Naive thymus-derived CD8-positive, alpha-beta T cell (primary cell): ENCODE results near the gene ADCY2. TPM values are rescaled to one million over a fixed set of nuclear protein-coding genes. Genes with fewer than 3 reads are reported as not detected.

Experiments
- ATAC-seq, 2 donors: fragments of 150-1000 bp; cut with Tn5 transposase in 1 of 2; sonication (Bioruptor Pico), chemical (Tn5 transposase) in 1 of 2; 1 replicate in 1 of 2; 2 replicates in 1 of 2; pipeline ENCODE4 v1.10.0; 2021; ENCODE audit warnings: mild to moderate bottlenecking in 2 of 2, moderate library complexity in 2 of 2
- POLR2A ChIA-PET: fragments of 350-600 bp; sonication (Branson Sonifier 250); formaldehyde crosslinking; loops from one replicate; lab custom pipeline; 2021; ENCODE audit warnings: antibody characterized with exemption; lab: Charles Lee
- DNase-seq, 10 donors: peaks; one replicate each; pipeline versions ENCODE4 v3.0.0 to v3.0.0-alpha.2; 2020 to 2022
- H3K27ac Mint-ChIP-seq, 10 donors: one replicate each; pipeline ENCODE4 v1.8.0; 2020 to 2022; ENCODE audit warnings: mild to moderate bottlenecking in 10 of 10, mixed read lengths in 10 of 10, moderate library complexity in 4 of 10, inconsistent platforms in 1 of 10
- H3K27me3 Mint-ChIP-seq, 5 donors: one replicate each; pipeline ENCODE4 v1.8.0; 2021 to 2022; ENCODE audit warnings: mixed read lengths in 5 of 5
- H3K36me3 Mint-ChIP-seq, 3 donors: one replicate each; pipeline ENCODE4 v1.8.0; 2020 to 2022; ENCODE audit warnings: mixed read lengths in 3 of 3, mild to moderate bottlenecking in 2 of 3, inconsistent platforms in 1 of 3
- H3K4me1 Mint-ChIP-seq, 4 donors: one replicate each; pipeline ENCODE4 v1.8.0; 2021 to 2022; ENCODE audit warnings: mixed read lengths in 4 of 4
- H3K4me3 Mint-ChIP-seq, 10 donors: one replicate each; pipeline ENCODE4 v1.8.0; 2020 to 2022; ENCODE audit warnings: mild to moderate bottlenecking in 10 of 10, mixed read lengths in 10 of 10, moderate library complexity in 6 of 10, inconsistent platforms in 1 of 10
- H3K9me3 Mint-ChIP-seq, 9 donors: one replicate each; pipeline ENCODE4 v1.8.0; 2020 to 2022; ENCODE audit warnings: mixed read lengths in 9 of 9, mild to moderate bottlenecking in 3 of 9, inconsistent platforms in 1 of 9, moderate library complexity in 1 of 9
- polyA plus RNA-seq, 3 donors: library from polyadenylated mRNA; unstranded; fragments of 300-500 nt; fragmentation: Illumina TruSeq; gene quantifications; one replicate each; pipeline ENCODE4 v1.2.3, GENCODE V29; 2021
- total RNA-seq, 8 experiments: library from RNA in 2 of 8; stranded (reverse) in 2 of 8; gene quantifications; one replicate each; pipeline ENCODE4 v1.2.3 and lab custom pipeline; 2021 to 2026

The ADCY2 gene
- total and polyA plus RNA-seq, 5 experiments from 2014 or later, result not detected

DNA sequence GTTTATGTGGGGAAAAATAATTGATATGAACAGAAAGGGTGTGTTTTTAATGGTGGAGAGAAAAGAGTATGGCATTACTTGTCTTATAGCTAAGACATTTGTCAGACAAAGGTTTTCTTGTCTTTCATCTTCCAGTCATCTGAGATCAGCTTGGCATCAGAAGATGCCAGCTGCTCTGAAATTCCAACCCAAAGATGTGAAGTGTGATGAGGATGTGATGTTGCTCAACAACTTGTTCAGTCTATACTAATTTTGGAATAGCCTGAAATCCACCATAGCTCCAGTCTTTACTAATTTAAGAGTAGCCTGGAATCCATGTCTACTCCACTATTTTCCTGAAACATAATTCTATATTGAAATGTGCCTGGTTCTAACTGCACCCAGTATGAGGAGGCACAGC is 272.7 kb downstream of the ADCY2 start:
- POLR2A ChIA-PET, result no interaction called here
- no peaks in the 10 kb centered on the region for H3K36me3 Mint-ChIP-seq
- no peak for DNase-seq
- no peak overlapping the region for H3K4me3 Mint-ChIP-seq
- H3K4me1 Mint-ChIP-seq, result no peaks in the 10 kb centered on the region
- no peak overlapping the region for H3K27ac Mint-ChIP-seq
- peaks cover 0 to 13% (median 5%) of the 10 kb centered on the region in 5 donors for H3K27me3 Mint-ChIP-seq
- no peak for ATAC-seq
- H3K9me3 Mint-ChIP-seq, result peaks cover 0 to 12% (median 0%) of the 10 kb centered on the region in 9 donors

DNA sequence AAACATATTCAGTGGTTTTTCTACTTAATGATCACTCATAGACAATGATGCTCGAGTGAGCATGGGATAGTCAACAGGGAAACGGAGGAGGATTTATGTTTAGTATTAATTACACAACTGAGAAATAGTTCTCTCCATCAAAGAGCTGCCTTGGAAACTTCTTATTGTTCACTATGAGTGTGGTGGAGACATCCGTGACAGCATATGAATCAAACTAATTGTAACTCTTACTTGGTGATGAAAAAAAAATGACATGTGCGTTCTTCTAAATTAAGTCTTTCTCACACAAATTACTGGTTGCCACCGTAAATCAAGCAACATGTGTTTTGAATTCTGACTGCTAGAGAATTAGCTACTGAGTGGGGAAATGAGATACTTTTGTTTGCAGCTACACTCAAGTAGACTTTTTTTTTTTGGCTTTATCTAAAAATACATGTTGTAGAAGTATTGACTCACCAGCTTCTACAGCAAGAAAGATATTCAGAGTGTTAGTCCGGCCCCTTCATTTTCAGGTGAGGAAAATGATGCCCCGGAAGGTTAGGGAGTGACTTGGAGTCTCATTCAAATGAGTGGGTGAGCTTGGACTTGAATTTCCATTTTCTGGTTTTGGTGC is 275.5 kb downstream of the ADCY2 start:
- DNase-seq (no peak), ATAC-seq (no peak)
- Mint-ChIP-seq H3K36me3 (no peaks in the 10 kb centered on the region), H3K9me3 (peaks cover 0 to 12% (median 0%) of the 10 kb centered on the region in 9 donors), H3K4me3 (no peak overlapping the region), H3K27ac (no peak overlapping the region), H3K4me1 (no peaks in the 10 kb centered on the region), H3K27me3 (peaks cover 0 to 13% (median 5%) of the 10 kb centered on the region in 5 donors)
- POLR2A ChIA-PET, result no interaction called here

DNA sequence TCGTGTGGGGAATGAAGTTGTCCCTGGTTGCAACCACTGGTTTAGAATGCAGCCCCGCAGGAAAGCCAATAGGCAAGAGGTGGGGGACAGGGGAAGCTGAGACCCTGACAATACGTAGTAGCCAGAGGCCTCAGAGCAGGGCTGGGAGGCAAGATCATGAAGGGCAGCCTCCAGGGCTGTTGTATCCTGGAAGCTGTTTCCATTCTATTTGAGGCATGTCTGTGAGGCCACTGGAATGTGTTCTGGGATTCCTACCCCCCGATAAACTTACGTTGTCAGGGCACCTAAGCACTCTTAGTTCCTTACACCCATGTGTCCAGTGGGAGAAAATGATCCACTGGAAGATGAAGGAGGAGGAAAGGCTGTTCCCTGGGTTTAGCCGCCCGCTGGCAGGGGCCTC is 277.7 kb downstream of the ADCY2 start:
- no peak for DNase-seq
- Mint-ChIP-seq H3K4me3 (no peak overlapping the region), H3K27me3 (peaks cover 0 to 10% (median 3%) of the 10 kb centered on the region in 5 donors), H3K4me1 (no peaks in the 10 kb centered on the region), H3K36me3 (no peaks in the 10 kb centered on the region), H3K27ac (no peak overlapping the region), H3K9me3 (peaks cover 0 to 7% (median 0%) of the 10 kb centered on the region in 9 donors)
- ATAC-seq, result no peak
- POLR2A ChIA-PET, result no interaction called here

DNA sequence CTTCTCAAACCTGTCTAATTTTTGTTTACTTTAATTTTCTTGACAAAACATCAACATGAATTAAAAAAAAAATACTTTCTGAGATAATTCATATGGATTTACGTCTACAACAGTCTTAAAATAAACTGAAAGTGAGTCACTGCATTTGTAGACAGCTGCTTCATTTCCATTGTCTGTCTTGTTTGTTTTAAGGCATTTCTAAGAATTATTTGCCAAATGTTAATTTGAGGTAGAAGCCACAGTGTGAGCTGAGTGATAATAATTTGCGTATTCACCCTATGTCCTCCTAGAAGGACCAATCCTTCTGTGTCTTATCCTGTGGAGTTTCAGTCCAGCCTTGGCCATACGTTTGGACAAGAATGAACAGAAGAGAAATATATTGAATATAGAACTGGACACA is 280.5 kb downstream of the ADCY2 start:
- H3K27me3 Mint-ChIP-seq, result peaks cover 0 to 2% (median 0%) of the 10 kb centered on the region in 5 donors
- POLR2A ChIA-PET, result no interaction called here
- H3K9me3 Mint-ChIP-seq, result peaks cover 0 to 2% (median 0%) of the 10 kb centered on the region in 9 donors
- ATAC-seq (no peak), DNase-seq (no peak)
- no peaks in the 10 kb centered on the region for H3K4me1 Mint-ChIP-seq
- H3K4me3 Mint-ChIP-seq, result no peak overlapping the region
- no peak overlapping the region for H3K27ac Mint-ChIP-seq
- H3K36me3 Mint-ChIP-seq, result no peaks in the 10 kb centered on the region

DNA sequence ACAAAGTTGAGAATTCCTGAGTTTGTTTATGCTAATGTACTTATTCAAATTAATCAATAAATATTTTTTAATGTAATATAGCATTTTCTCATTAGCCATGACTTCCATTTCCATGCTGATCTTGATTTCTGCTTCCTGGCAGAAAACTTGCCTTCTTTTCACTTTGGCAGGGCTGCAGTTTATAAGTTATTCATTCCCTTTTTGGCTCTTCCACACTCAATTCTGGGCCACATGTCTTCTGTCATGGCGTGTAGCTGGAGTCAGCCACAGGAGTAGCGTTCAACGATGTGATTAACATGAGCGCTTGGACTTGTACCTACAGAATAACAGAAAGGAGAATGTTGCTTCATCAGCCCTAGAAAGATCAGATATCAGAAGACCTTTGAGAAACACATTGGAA is 282.1 kb downstream of the ADCY2 start:
- peaks cover 0 to 2% (median 0%) of the 10 kb centered on the region in 9 donors for H3K9me3 Mint-ChIP-seq
- peaks cover 0 to 2% (median 0%) of the 10 kb centered on the region in 5 donors for H3K27me3 Mint-ChIP-seq
- H3K4me3 Mint-ChIP-seq, result no peak overlapping the region
- H3K4me1 Mint-ChIP-seq, result no peaks in the 10 kb centered on the region
- no peak overlapping the region for H3K27ac Mint-ChIP-seq
- no peaks in the 10 kb centered on the region for H3K36me3 Mint-ChIP-seq
- POLR2A ChIA-PET, result no interaction called here
- no peak for DNase-seq
- ATAC-seq, result no peak

DNA sequence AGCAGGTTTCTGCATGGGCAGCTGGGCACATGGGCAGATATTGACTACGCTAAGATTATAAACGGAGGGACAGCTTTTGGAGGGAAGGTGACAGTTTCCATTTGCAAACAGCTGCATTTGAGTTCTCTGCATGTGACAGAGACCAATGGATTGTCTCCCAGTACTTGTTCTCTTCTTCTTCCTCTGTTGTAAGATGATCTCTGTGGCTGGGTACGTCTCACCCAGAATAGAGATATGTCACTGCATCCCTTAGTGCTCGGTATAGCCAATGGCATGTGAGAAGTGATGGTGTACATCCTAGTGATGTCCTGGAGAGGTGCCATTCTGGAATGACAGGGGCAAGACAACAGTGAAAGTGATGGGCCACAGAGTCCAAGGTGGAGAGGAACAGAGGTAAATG is 283.7 kb downstream of the ADCY2 start:
- Mint-ChIP-seq H3K4me1 (no peaks in the 10 kb centered on the region), H3K4me3 (no peak overlapping the region), H3K27ac (no peak overlapping the region), H3K9me3 (peaks cover 0 to 2% (median 0%) of the 10 kb centered on the region in 9 donors), H3K36me3 (no peaks in the 10 kb centered on the region), H3K27me3 (no peaks in the 10 kb centered on the region)
- ATAC-seq (no peak), DNase-seq (no peak)
- POLR2A ChIA-PET, result no interaction called here

DNA sequence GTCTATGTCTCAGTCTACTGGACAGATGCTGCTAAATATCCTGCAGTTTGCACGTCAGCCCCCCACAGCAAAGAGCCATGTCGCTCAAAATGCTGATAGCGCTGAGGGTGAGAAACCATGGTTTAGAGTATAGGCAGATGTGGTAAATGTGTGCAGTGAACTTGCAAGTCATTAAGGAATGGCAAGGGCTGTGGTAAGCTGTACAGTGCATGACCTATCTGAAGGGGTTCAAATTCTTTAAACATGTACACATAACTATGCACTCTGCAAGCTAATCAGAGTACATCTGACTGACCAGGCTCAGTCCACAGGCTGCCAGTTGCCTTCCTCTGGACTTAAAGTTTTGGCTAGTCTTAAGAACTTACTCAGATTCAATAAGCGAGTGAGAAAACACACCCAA is 284.3 kb downstream of the ADCY2 start:
- Mint-ChIP-seq H3K27me3 (peaks cover 0 to 3% (median 0%) of the 10 kb centered on the region in 5 donors), H3K4me3 (no peak overlapping the region), H3K36me3 (no peaks in the 10 kb centered on the region), H3K9me3 (peaks cover 0 to 2% (median 0%) of the 10 kb centered on the region in 9 donors), H3K27ac (no peak overlapping the region), H3K4me1 (no peaks in the 10 kb centered on the region)
- POLR2A ChIA-PET, result no interaction called here
- ATAC-seq (no peak), DNase-seq (no peak)

DNA sequence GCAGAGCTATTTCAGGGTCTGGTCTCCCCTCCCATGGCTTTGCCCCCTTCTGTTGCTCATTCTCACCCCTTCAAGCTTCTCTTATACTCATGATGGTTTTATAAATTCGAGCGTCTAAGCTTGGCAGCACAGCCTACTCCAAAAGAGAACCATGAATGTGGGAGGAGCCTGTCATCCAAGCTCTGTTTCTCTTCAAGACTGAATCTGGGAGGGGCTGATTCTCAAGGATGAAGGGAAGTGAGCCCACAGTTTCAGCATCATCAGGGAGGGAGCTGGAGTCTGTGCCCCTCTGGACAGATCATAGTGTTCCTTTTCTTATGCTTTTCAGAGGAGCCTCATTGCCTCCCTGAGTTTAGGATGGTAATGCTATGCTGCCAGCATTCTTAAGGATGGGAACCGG is 286.4 kb downstream of the ADCY2 start:
- Mint-ChIP-seq H3K27ac (no peak overlapping the region), H3K9me3 (peaks cover 0 to 2% (median 0%) of the 10 kb centered on the region in 9 donors), H3K36me3 (no peaks in the 10 kb centered on the region), H3K27me3 (peaks cover 0 to 6% (median 0%) of the 10 kb centered on the region in 5 donors), H3K4me3 (no peak overlapping the region), H3K4me1 (no peaks in the 10 kb centered on the region)
- no peak for DNase-seq
- POLR2A ChIA-PET, result no interaction called here
- ATAC-seq, result no peak

DNA sequence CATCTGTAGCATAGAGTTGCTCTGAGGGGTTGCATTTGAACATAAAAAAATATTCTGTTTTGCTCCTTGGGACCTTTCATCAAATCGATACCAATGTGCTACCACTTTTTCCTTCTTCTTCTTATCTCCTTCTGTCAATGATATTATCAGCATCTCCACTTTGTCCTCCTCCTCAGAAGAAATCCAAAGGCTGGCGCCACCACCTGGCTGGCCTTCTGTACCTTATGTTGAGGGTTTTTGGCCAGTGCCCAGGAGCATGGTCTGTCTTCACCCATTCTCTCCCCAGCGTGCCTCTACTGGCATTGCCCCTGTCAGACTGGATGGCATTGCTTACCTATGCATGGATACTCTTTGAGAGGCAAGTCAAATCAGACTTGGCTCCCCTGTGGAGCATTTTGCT is 287.8 kb downstream of the ADCY2 start:
- no peak for ATAC-seq
- no peak for DNase-seq
- H3K27ac Mint-ChIP-seq, result peak overlapping the region in 1 of 10 donors; percentile 90
- peaks cover 0 to 11% (median 4%) of the 10 kb centered on the region in 5 donors for H3K27me3 Mint-ChIP-seq
- H3K36me3 Mint-ChIP-seq, result no peaks in the 10 kb centered on the region
- H3K4me1 Mint-ChIP-seq, result no peaks in the 10 kb centered on the region
- peaks cover 0 to 2% (median 0%) of the 10 kb centered on the region in 9 donors for H3K9me3 Mint-ChIP-seq
- H3K4me3 Mint-ChIP-seq, result no peak overlapping the region
- POLR2A ChIA-PET, result no interaction called here

DNA sequence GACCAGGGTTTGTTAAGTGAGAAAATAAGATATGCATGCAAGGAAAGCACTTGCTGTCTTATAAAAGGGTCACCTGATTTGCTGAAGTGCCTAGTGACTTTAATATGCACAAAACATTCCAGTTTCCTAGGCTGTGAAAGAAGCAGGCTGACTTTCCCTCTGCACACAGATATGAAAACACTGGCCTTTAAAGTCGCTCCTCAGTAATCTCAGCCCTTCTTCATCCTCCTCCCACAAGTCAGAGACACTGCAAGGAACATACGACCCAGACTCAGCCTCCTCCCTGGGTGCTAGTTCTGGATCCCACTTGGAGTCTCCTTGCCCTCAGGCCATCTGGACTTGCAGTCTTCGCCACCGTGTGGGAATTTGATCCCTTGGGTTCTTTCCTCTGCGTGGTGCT is 288.9 kb downstream of the ADCY2 start:
- DNase-seq (no peak), ATAC-seq (no peak)
- Mint-ChIP-seq H3K36me3 (no peaks in the 10 kb centered on the region), H3K9me3 (peaks cover 0 to 4% (median 0%) of the 10 kb centered on the region in 9 donors), H3K4me1 (no peaks in the 10 kb centered on the region), H3K4me3 (no peak overlapping the region), H3K27me3 (peaks cover 0 to 16% (median 7%) of the 10 kb centered on the region in 5 donors), H3K27ac (peak overlapping the region in 1 of 10 donors; percentile 45)
- POLR2A ChIA-PET, result no interaction called here

DNA sequence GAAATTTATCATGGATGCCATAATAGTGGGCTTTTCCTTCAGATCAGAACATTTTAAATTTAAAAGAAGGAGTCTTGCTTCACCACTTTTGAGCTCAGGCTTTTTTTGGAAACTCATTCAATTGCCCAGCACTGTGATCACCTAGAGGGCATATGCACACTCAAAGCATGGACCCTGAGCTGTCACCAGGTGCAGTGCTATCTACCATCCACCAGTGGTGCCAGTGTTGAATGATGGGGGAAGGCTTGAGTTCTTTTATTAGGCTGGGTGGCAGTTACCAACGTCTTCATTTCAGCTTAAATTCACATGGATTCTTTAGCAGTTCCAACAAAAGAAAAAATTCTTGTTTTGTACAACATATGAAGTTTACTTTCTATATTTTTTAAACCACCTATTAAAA is 290.9 kb downstream of the ADCY2 start:
- Mint-ChIP-seq H3K36me3 (no peaks in the 10 kb centered on the region), H3K4me1 (no peaks in the 10 kb centered on the region), H3K4me3 (no peak overlapping the region), H3K9me3 (peaks cover 0 to 4% (median 0%) of the 10 kb centered on the region in 9 donors), H3K27me3 (peaks cover 0 to 16% (median 7%) of the 10 kb centered on the region in 5 donors), H3K27ac (no peak overlapping the region)
- POLR2A ChIA-PET, result no interaction called here
- DNase-seq (no peak), ATAC-seq (no peak)

DNA sequence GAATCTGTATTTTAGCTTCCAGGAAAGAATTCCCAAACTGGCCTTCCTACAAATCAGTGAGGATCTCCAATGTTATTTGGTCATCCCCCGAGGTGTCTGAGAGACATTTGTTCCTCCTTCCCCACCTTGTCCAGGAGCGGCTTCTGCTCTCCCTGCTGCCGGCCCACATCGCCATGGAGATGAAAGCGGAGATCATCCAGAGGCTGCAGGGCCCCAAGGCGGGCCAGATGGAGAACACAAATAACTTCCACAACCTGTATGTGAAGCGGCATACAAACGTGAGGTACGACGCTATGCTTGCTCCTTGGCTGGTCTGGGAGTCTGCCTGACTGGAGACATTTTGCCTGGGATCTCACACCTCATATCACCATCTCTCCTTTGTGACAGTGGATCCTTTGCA is 294.6 kb downstream of the ADCY2 start:
- no peaks in the 10 kb centered on the region for H3K36me3 Mint-ChIP-seq

DNA sequence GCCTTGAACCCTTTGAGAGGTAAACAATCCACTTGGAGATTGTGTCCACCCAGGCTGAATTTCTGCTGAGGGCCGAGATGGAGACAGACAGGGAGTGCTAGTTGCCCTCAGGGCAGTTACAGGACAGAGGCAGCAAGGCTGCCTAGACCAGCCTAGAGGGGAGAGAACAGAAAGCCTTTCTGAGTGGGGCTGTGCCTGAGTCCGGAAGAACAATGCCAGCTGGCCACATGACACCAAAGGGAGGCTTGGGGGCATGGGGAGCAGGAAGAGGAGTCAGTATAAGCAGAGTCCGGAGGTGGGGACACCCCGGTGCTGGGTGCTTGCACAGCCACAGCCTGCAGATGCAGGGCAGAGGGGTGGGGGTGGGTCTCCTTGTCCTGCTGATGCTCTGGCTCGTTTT is 309.3 kb downstream of the ADCY2 start:
- Mint-ChIP-seq H3K27ac (peak overlapping the region in 2 of 10 donors; percentile 22 to 75), H3K27me3 (peaks cover 3 to 16% (median 6%) of the 10 kb centered on the region in 5 donors), H3K36me3 (peaks cover 0 to 5% (median 0%) of the 10 kb centered on the region in 3 donors), H3K4me1 (no peaks in the 10 kb centered on the region), H3K4me3 (no peak overlapping the region), H3K9me3 (peaks cover 0 to 9% (median 0%) of the 10 kb centered on the region in 9 donors)
- POLR2A ChIA-PET, result no interaction called here
- DNase-seq, result no peak
- no peak for ATAC-seq

More for the DNA sequence above, 294.6 kb downstream of the ADCY2 start:
- peaks cover 0 to 11% (median 0%) of the 10 kb centered on the region in 9 donors for H3K9me3 Mint-ChIP-seq
- POLR2A ChIA-PET, result no interaction called here
- no peak for DNase-seq
- no peaks in the 10 kb centered on the region for H3K4me1 Mint-ChIP-seq
- no peak for ATAC-seq
- H3K4me3 Mint-ChIP-seq, result no peak overlapping the region
- peaks cover 0 to 18% (median 7%) of the 10 kb centered on the region in 5 donors for H3K27me3 Mint-ChIP-seq
- peak overlapping the region in 1 of 10 donors; percentile 31 for H3K27ac Mint-ChIP-seq

DNA sequence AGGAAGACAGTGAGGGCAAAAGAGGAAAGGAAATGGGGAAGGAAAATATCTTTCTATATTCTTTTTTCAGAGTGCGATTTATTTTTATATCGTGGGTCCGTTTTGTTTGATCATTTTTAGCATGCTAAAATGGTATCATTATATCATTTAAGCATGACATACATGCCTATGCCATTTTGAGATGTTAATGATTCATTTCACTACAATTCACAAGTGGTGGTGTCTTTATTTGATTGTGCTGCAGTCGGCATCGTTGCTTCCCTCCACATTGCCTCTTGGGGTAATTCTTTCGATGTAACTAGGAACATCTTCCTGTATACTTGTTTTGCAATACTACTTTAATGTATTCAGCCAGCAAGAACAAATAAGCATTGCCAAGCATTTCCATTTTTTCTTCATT is 309.8 kb downstream of the ADCY2 start:
- H3K9me3 Mint-ChIP-seq, result peaks cover 0 to 9% (median 0%) of the 10 kb centered on the region in 9 donors
- H3K4me3 Mint-ChIP-seq, result no peak overlapping the region
- no peaks in the 10 kb centered on the region for H3K4me1 Mint-ChIP-seq
- H3K36me3 Mint-ChIP-seq, result peaks cover 0 to 5% (median 0%) of the 10 kb centered on the region in 3 donors
- POLR2A ChIA-PET, result no interaction called here
- H3K27ac Mint-ChIP-seq, result no peak overlapping the region
- ATAC-seq (no peak), DNase-seq (no peak)
- H3K27me3 Mint-ChIP-seq, result peaks cover 3 to 16% (median 6%) of the 10 kb centered on the region in 5 donors
